Measurements from ENCODE around the gene CALN1. TPM values are rescaled to one million over a fixed set of nuclear protein-coding genes. Genes with fewer than 3 reads are reported as not detected.
A peak's percentile ranks its signal among the peaks of the same experiment; 100 is the strongest.

Gene CALN1
- total and polyA plus RNA-seq, 9 of the 15 experiments (the other 6 are each of a cell fraction or from before 2014, with no cell fraction given) = 1.4 to 7.5 (median 3.3) TPM

DNA sequence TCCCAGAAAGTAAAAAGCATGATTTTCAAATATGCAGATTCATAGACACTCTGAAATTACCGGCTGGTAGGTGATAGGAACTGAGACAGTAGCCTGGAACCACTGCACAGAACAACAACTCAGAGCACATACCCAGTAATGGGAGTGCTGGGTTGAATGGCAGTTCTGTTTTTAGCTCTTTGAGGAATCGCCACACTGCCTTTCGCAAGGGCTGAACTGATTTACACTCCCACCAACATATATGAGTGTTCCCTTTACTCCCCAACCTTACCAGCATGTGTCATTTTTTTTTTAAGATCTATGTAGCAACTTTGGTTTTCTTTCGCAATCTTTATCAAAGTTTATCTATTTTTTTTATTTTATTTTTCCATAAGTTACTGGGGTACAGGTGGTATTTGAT lies 358.8 kb downstream of the CALN1 start:
- no peak overlapping the region for H3K4me2 ChIP-seq (ENCODE audit: insufficient read depth, low read length)
- H3K36me3 ChIP-seq (ENCODE audit: control insufficient read depth, insufficient read depth, low read length) = no peaks in the 10 kb centered on the region
- H4K20me1 ChIP-seq (replicated peaks; ENCODE audit: control insufficient read depth, insufficient read depth, low read length) = no peaks in the 10 kb centered on the region
- intact Hi-C loops (cut with micrococcal nuclease) (no loop called here), in situ Hi-C loops (cut with MboI) (no loop called here)
- H3K9me3 ChIP-seq (replicated peaks; ENCODE audit: control insufficient read depth, insufficient read depth, low read depth, low read length) = no peaks in the 10 kb centered on the region
- no TSS peak for BruUV-seq (replicated peaks)
- no peak overlapping the region for H3K9ac ChIP-seq (ENCODE audit: insufficient read depth in 1 of 2, low read depth in 2 of 2, low read length in 2 of 2)
- H3K27me3 ChIP-seq (ENCODE audit: control insufficient read depth in 2 of 2, insufficient read depth in 2 of 2, low read length in 2 of 2) = peaks cover 0 to 6% of the 10 kb centered on the region in 2 experiments; a peak in 1 of 5 replicates
- no peaks in the 10 kb centered on the region for H3K79me2 ChIP-seq (ENCODE audit: control insufficient read depth, insufficient read depth, low read length)
- no peak overlapping the region for H3K27ac ChIP-seq (ENCODE audit: extremely low read depth, low read depth, low read length)
- ATAC-seq = no peak
- POLR2A ChIA-PET = no interaction called here
- CTCF ChIA-PET (ENCODE audit: low intra/inter-chr PET ratio) = no interaction called here
- H3K4me3 ChIP-seq = no peak overlapping the region
- no peaks in the 10 kb centered on the region for H3K9me1 ChIP-seq (ENCODE audit: control insufficient read depth, insufficient read depth, low read length)
- no peak for TF ChIP-seq POLR2H (tag; IDR thresholded peaks at IDR 0.05; ENCODE audit: low read depth)
- TF ChIP-seq CREB3 (tag; conservative IDR thresholded peaks at IDR 0.05; ENCODE audit: low read depth) = no peak
- peak; percentile 47; the same call in 1 of the 2 replicates for TF ChIP-seq CEBPB (tag; IDR thresholded peaks at IDR 0.05)
- TF ChIP-seq PRPF4 (IDR thresholded peaks at IDR 0.05; ENCODE audit: insufficient read depth, low read depth, low read length, poor library complexity, severe bottlenecking) = no peak
- no peak for TF ChIP-seq ZBTB34 (CRISPR knock-in tag; IDR thresholded peaks at IDR 0.05)
- H3K4me1 ChIP-seq (replicated peaks in 1 of 2; ENCODE audit: control insufficient read depth in 2 of 2, insufficient read depth in 2 of 2, low read length in 2 of 2) = no peaks in the 10 kb centered on the region
- no peak for DNase-seq (ENCODE audit: extremely low read depth in 1 of 4, low spot score in 3 of 4)
- WGBS (ENCODE audit: insufficient coverage, low coverage, missing lambda C conversion rate) = 15% methylated on average over 4 of the region's 4 CpGs
- no peak overlapping the region for H2AFZ ChIP-seq (ENCODE audit: low read depth, low read length)
- no peak for FAIRE-seq
